HEK293T (cell line): Measurements from ENCODE around the gene DHX40.
"Not testable (repeated sequence)": the region's sequence is repeated elsewhere in the genome, so short reads cannot be mapped to it uniquely, and the experiment has no call there.

Experiments used
- CTCF ChIA-PET: fragments of 350-600 bp; formaldehyde crosslinking; extraction: SDS; loops from one replicate; lab custom pipeline; 2021; ENCODE audit warnings: antibody characterized with exemption, inconsistent platforms; lab: Yijun Ruan, JAX
- POLR2A ChIA-PET: fragments of 350-600 bp; formaldehyde crosslinking; extraction: SDS; loops from one replicate; lab custom pipeline; 2020; ENCODE audit warnings: antibody characterized with exemption, inconsistent platforms; lab: Yijun Ruan, JAX
- DNase-seq: peaks from one replicate; pipeline ENCODE4 v3.0.0; 2012; ENCODE audit warnings: mixed read lengths; ENCODE audit errors: extremely low spot score
- ARNT ChIP-seq: fragments of 450-650 bp; IDR thresholded peaks from 2 replicates; pipeline ENCODE4 v1.6.1; 2017; ENCODE audit warnings: mild to moderate bottlenecking
- BHLHE40 ChIP-seq: fragments of 450-650 bp; IDR thresholded peaks from 2 replicates; pipeline ENCODE4 v1.6.1; 2016; ENCODE audit warnings: mild to moderate bottlenecking, moderate library complexity, borderline replicate concordance
- CTBP1 ChIP-seq: fragments of 450-650 bp; IDR thresholded peaks from 2 replicates; pipeline ENCODE4 v1.6.1; 2016; ENCODE audit warnings: borderline replicate concordance
- ELF4 ChIP-seq: fragments of 450-650 bp; IDR thresholded peaks from 2 replicates; pipeline ENCODE4 v1.6.1; 2017; ENCODE audit warnings: antibody characterized with exemption
- FOXA1 ChIP-seq: fragments of 450-650 bp; IDR thresholded peaks from 2 replicates; pipeline ENCODE4 v1.6.1; 2016; ENCODE audit warnings: mild to moderate bottlenecking
- FOXK2 ChIP-seq: fragments of 450-650 bp; IDR thresholded peaks from 2 replicates; pipeline ENCODE4 v1.6.1; 2016; ENCODE audit warnings: mild to moderate bottlenecking
- FOXM1 ChIP-seq: fragments of 450-650 bp; IDR thresholded peaks from 2 replicates; pipeline ENCODE4 v1.6.1; 2017; ENCODE audit warnings: mild to moderate bottlenecking, borderline replicate concordance
- HDGF ChIP-seq: fragments of 450-650 bp; IDR thresholded peaks from 2 replicates; pipeline ENCODE4 v1.6.1; 2017; ENCODE audit warnings: antibody characterized with exemption, borderline replicate concordance
- L3MBTL2 ChIP-seq: fragments of 450-650 bp; conservative IDR thresholded peaks from 2 replicates; pipeline ENCODE4 v1.6.1; 2016; ENCODE audit warnings: mild to moderate bottlenecking
- LEF1 ChIP-seq: fragments of 450-650 bp; IDR thresholded peaks from 2 replicates; pipeline ENCODE4 v1.6.1; 2017; ENCODE audit warnings: mild to moderate bottlenecking, borderline replicate concordance
- NFRKB ChIP-seq: fragments of 450-650 bp; IDR thresholded peaks from 2 replicates; pipeline ENCODE4 v1.6.1; 2016; ENCODE audit warnings: mild to moderate bottlenecking, moderate library complexity
- PKNOX1 ChIP-seq: fragments of 450-650 bp; IDR thresholded peaks from 2 replicates; pipeline ENCODE4 v1.6.1; 2016
- SP1 ChIP-seq: fragments of 450-650 bp; IDR thresholded peaks from 2 replicates; pipeline ENCODE4 v1.6.1; 2017
- SUZ12 ChIP-seq: fragments of 450-650 bp; IDR thresholded peaks from 2 replicates; pipeline ENCODE4 v1.6.1; 2016; ENCODE audit warnings: mild to moderate bottlenecking
- TARDBP ChIP-seq: fragments of 450-650 bp; IDR thresholded peaks from 2 replicates; pipeline ENCODE4 v1.6.1; 2016
- ZNF384 ChIP-seq: fragments of 450-650 bp; IDR thresholded peaks from 2 replicates; pipeline ENCODE4 v1.6.1; 2016

Gene DHX40

DNA sequence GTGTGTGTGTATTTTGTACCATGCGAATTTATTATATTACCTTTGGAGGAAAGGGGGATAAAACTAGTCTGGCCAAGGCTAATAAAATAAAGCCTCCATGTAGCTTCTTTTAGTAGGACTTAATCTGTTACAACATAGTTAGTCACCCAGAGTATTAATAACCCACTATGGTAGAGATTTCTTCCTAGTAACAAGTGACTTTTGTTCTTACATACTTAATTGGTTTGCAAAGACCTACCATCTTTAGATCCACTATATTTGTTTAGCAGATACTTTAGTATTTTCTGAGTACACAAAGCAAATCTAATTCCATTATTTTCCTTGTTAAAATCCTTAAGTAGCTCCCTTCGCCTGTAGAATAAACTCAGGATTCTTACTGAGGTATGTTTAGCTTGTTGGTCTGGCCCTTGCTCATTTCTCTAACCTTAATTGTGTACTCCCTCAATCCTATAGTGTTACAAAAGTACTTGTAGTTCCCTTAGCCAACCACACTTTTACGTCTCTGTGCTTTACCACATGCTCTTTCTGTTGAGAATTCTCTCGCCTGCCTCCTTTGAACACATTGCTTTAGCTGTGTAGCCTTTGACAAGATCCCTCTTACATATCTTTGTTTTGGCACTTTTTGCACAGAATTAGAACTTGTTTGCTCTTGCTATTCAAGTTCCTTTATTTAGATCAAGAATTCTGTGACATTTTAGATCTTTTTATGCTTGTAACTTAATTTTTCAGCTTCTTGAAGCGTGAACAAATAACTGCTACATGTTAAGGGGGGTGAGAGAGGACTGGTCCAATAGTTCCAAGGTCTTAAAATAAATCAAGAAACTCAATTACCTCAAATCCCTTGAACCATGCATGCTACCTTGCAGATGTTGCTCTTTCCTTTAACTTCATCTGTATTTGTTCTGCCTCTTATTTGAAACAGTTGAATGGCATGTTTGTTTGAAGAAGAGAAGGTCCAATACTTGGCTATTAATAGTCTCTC is 78.0 kb downstream of the DHX40 start:
- POLR2A ChIA-PET, result interaction anchor here (1.7 kb wide), 1 partner anchor 24 kb away, joined by 6 read pairs; the partner anchor contains the start of gene CLTC
- CTCF ChIA-PET, result interaction anchor here (0.6 kb wide), 1 partner anchor 435 kb away, joined by 10 read pairs; no protein-coding TSS in a partner anchor
- TF ChIP-seq ELF4 (no peak), FOXA1 (no peak), HDGF (no peak), PKNOX1 (no peak), BHLHE40 (no peak), L3MBTL2 (no peak), FOXM1 (no peak), SP1 (no peak), SUZ12 (no peak), ZNF384 (no peak), FOXK2 (no peak), NFRKB (no peak), TARDBP (no peak), LEF1 (no peak), ARNT (no peak), CTBP1 (no peak)
- no peak for DNase-seq

GRCh38 chr17:59647288-59647687 is 81.9 kb downstream of the DHX40 start:
- TF ChIP-seq NFRKB, result no peak
- TF ChIP-seq ARNT, result no peak
- TF ChIP-seq FOXK2, result no peak
- no peak for TF ChIP-seq CTBP1
- no peak for TF ChIP-seq SUZ12
- TF ChIP-seq FOXA1, result no peak
- TF ChIP-seq ELF4, result no peak
- no peak for TF ChIP-seq BHLHE40
- no peak for TF ChIP-seq L3MBTL2
- TF ChIP-seq FOXM1, result no peak
- TF ChIP-seq TARDBP, result no peak
- no peak for TF ChIP-seq HDGF
- no peak for TF ChIP-seq LEF1
- no peak for TF ChIP-seq SP1
- TF ChIP-seq ZNF384, result no peak
- ChIA-PET CTCF (no interaction called here), POLR2A (no interaction called here)
- DNase-seq, result no peak

GRCh38 chr17:59649886-59650285 is 84.5 kb downstream of the DHX40 start:
- DNase-seq, result no peak
- ChIA-PET POLR2A (no interaction called here), CTCF (no interaction called here)
- TF ChIP-seq SUZ12 (no peak), FOXK2 (no peak), LEF1 (no peak), TARDBP (no peak), PKNOX1 (no peak), BHLHE40 (no peak), HDGF (no peak), FOXA1 (no peak), ZNF384 (no peak), FOXM1 (no peak), NFRKB (no peak), CTBP1 (no peak), SP1 (no peak), L3MBTL2 (no peak), ELF4 (no peak), ARNT (no peak)

DNA sequence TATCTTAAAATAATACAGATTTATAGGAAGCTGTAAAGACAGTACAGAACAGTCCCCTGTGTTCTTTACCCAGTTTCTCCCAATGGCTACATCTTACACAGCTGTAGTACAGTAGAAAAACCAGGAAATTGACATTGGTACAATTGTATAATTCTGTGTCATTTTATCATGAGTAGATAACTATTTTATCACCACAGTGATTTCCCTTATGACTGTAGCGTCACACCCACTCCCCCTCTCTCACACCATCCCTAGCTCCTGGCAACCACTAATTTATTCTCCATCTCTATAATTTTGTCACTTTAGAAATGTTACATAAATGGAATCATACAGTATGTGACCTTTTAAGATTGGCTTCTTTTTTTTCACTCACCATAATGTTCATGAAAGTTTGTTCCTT is 85.2 kb downstream of the DHX40 start:
- POLR2A ChIA-PET, result no interaction called here
- DNase-seq, result no peak
- no peak for TF ChIP-seq L3MBTL2
- CTCF ChIA-PET, result no interaction called here

DNA sequence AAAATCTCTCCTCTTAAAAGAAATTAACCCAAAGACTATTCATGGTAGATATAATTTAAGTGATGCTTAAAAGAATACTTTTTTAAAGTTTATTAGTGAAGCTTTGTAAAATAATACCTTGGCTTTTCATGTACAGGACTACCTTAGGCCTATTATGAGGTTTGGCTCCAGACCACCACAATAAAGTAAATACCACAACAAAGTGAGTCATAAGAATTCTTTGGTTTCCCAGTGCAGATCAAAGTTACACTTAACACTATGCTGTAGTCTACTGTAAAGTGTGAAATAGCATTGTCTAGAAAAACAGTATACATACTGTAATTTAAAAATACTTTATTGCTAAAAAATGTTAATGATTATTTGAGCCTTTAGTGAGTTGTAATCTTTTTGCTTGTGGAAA is 85.9 kb downstream of the DHX40 start:
- TF ChIP-seq TARDBP (no peak), SUZ12 (no peak), BHLHE40 (no peak), SP1 (no peak), LEF1 (no peak), CTBP1 (no peak)
- ChIA-PET CTCF (no interaction called here), POLR2A (no interaction called here)
- no peak for DNase-seq

- ChIA-PET CTCF (no interaction called here), POLR2A (no interaction called here)
- TF ChIP-seq BHLHE40 (no peak), L3MBTL2 (no peak), SP1 (no peak), LEF1 (no peak), FOXM1 (no peak), FOXK2 (no peak)
- no peak for DNase-seq
Observed at GRCh38 chr17:59652119-59652518, 86.7 kb downstream of the DHX40 start.

DNA sequence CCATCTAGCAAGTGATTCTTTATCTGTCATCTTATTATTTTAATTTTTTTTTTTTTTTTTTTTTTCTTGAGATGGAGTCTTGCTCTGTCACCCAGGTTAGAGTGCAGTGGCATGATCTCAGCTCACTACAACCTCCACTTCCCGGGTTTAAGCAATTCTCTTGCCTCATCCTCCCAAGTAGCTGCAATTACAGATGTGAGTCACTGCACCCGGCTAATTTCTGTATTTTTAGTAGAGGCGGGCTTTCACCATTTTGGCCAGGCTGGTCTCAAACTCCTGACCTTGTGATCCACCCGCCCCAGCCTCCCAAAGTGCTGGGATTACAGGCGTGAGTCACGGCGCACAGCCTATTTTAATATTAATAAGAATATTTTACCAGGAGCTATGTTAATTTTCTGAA is 91.2 kb downstream of the DHX40 start:
- DNase-seq, CTCF ChIA-PET: not testable (repeated sequence)
- POLR2A ChIA-PET, result interaction anchor here (3.1 kb wide), 1 partner anchor 37 kb away, joined by 13 read pairs; the partner anchor contains the start of gene CLTC
